Endothelial cell of umbilical vein (primary cell): ENCODE measurements around the gene PNPLA1.

Experiments used
- CTCF ChIP-seq, 2 donors: IDR thresholded peaks; 1 replicate in 1 of 2; 2 replicates in 1 of 2; pipeline ENCODE4 v1.5.1; 2011; ENCODE audit warnings: low read length in 2 of 2, mild to moderate bottlenecking in 2 of 2, moderate library complexity in 2 of 2, control low read depth in 1 of 2, inconsistent platforms in 1 of 2, low read depth in 1 of 2; ENCODE audit not compliant: insufficient read depth in 1 of 2; ENCODE audit errors: extremely low read depth in 1 of 2
- EZH2 ChIP-seq: IDR thresholded peaks from 2 replicates; pipeline ENCODE4 v1.6.1; 2012; ENCODE audit warnings: borderline replicate concordance, low read depth, mild to moderate bottlenecking, moderate library complexity, low read length, inconsistent platforms; ENCODE audit not compliant: severe bottlenecking
- JUN ChIP-seq: IDR thresholded peaks from 2 replicates; pipeline ENCODE4 v1.6.1; 2011; ENCODE audit warnings: borderline replicate concordance, low read depth; ENCODE audit not compliant: insufficient read length, insufficient read depth
- POLR2A ChIP-seq: IDR thresholded peaks from 2 replicates; pipeline ENCODE4 v1.6.1; 2012; ENCODE audit warnings: low read depth, mild to moderate bottlenecking, control low read depth, low read length

GRCh38 chr6:36336208-36336710, 66.4 kb downstream of the PNPLA1 start:
- TF ChIP-seq EZH2 (no peak), CTCF (IDR thresholded peaks at IDR 0.05; ENCODE audit: extremely low read depth in 1 of 2, insufficient read depth in 1 of 2, low read depth in 1 of 2, low read length in 2 of 2) (no peak), POLR2A (no peak), JUN (no peak)
